GM06990 (cell line): ENCODE data around the gene DDX49.
"Not testable (repeated sequence)": the region's sequence is repeated elsewhere in the genome, so short reads cannot be mapped to it uniquely, and the experiment has no call there.

Experiments used
- DNase-seq: peaks from one replicate; pipeline ENCODE4 v3.0.0-alpha.2; 2011; ENCODE audit not compliant: insufficient read length; ENCODE audit errors: extremely low read depth
- H3K27me3 ChIP-seq: replicated peaks from 2 replicates; pipeline ENCODE4 v1.6.0; 2011; ENCODE audit warnings: low read length; ENCODE audit not compliant: control insufficient read depth, insufficient read depth
- H3K36me3 ChIP-seq: 2 replicates; pipeline ENCODE4 v1.5.1; 2011; ENCODE audit warnings: low read length; ENCODE audit not compliant: control insufficient read depth, insufficient read depth
- H3K4me3 ChIP-seq: replicated peaks from 2 replicates; pipeline ENCODE4 v1.5.1; 2011; ENCODE audit warnings: low read depth, mild to moderate bottlenecking, control low read depth, low read length
- CTCF ChIP-seq: IDR thresholded peaks from 2 replicates; pipeline ENCODE4 v1.5.1; 2011; ENCODE audit warnings: low read length, control low read depth, mild to moderate bottlenecking, inconsistent platforms; ENCODE audit not compliant: insufficient read depth, poor library complexity, severe bottlenecking

The DDX49 gene

GRCh38 chr19:18898607-18899408 lies 20.7 kb upstream of the DDX49 start:
- no peak for DNase-seq
- Histone ChIP-seq H3K36me3 (peaks cover 30% of the 10 kb centered on the region), H3K27me3 (no peaks in the 10 kb centered on the region; the same call in 1 of the 2 replicates), H3K4me3 (no peak overlapping the region)
- TF ChIP-seq CTCF, result no peak

- Histone ChIP-seq H3K27me3 (no peaks in the 10 kb centered on the region), H3K36me3 (peaks cover 38% of the 10 kb centered on the region), H3K4me3 (no peak overlapping the region)
- TF ChIP-seq CTCF, result no peak
- DNase-seq, result no peak
These were observed 19.6 kb upstream of the DDX49 start for GRCh38 chr19:18899624-18900560.

DNA sequence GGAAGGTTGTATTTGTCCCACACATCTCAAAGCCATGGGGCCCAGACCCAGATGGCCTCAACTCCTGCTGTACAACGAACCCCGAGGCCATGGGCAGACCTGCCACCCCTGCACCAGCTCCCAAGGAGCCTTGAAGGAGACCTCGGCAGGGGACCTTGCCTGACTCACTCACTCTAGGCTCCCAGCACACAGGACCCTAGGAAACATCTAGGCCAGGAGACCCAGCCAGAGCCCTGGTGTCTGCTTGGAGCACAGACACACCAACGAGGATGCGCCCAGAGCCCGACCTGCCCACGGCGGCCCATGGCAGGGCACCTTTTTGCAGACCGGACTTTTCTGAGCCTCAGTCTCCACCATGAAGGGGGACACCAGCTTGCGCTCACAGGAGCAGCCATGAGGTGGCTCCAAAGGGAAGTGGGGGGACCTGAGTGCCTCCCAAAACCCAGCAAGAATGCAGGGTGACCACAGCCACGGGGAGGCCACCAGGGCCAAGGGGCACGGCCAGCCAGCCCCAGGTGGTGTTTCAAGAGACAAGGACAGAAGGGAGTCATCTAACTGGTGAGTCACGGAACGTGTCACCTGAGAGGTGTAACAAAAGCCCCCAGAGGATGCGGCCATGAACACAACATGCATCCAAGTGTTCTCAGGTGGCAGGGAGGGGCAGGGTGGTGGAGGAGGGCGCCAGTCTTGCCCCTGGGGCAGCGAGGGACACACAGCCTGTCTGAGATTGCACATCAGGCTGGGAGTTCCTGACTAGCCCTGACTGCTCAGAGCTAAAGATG lies 18.6 kb upstream of the DDX49 start:
- Histone ChIP-seq H3K4me3 (no peak overlapping the region), H3K36me3 (peaks cover 47% of the 10 kb centered on the region), H3K27me3 (no peaks in the 10 kb centered on the region)
- TF ChIP-seq CTCF, result no peak
- DNase-seq, result no peak

DNA sequence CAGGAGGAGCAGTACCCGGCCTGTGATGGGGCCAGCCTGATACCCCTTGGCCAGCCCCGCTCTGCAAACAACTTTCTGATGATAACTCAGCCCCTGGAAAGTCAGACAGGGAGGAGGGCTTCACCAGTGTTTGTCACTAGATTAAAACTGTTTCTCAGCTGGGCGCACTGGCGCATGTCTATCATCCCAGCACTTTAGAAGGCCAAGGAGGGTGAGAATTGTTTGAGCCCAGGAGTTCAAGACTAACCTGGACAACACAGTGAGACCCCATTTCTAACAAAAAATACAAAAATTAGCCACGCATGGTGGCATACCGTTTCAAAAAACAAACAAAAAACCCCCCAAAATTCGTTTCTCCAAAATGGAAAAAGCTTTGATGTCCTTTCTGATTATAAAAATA lies 18.0 kb upstream of the DDX49 start:
- no peak for TF ChIP-seq CTCF
- H3K4me3 ChIP-seq, result no peak overlapping the region
- H3K36me3 ChIP-seq, result peaks cover 53% of the 10 kb centered on the region
- H3K27me3 ChIP-seq, result no peaks in the 10 kb centered on the region
- DNase-seq, result no peak

DNA sequence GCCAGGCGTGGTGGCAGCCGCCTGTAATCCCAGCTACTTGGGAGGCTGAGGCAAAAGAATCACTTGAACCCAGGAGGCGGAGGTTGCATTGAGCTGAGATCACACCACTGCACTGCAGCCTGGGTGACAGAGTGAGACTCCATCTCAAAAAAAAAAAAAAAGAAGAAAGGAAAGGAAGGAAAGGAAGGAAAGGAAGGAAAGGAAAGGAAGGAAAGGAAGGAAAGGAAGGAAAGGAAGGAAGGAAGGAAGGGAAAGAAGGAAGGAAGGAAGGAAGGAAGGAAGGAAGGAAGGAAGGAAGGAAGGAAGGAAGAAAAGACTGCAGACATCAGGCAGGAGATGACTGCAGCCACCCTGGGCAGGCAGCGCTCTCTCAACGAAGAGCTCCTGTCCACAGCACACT lies 17.0 kb upstream of the DDX49 start:
- not testable (repeated sequence) for H3K4me3 ChIP-seq, H3K27me3 ChIP-seq, DNase-seq
- peaks cover 58% of the 10 kb centered on the region for H3K36me3 ChIP-seq
